GM23338 (cell line): ENCODE measurements around the gene SLC1A6.

Experiments used
- CREB1 ChIP-seq: fragments of 250-450 bp; sonication (Bioruptor Pico); IDR thresholded peaks from 2 replicates; pipeline ENCODE4 v1.5.0; 2020; ENCODE audit warnings: low read depth, mild to moderate bottlenecking, moderate library complexity
- CTCF ChIP-seq, 2 experiments: fragments of 200-600 bp in 1 of 2; sonication (generic) in 1 of 2; conservative IDR thresholded peaks; 2 replicates each; pipeline versions ENCODE4 v1.5.1 to v1.6.1; 2016 to 2017; ENCODE audit warnings: antibody characterized with exemption in 2 of 2, low read depth in 2 of 2, mild to moderate bottlenecking in 2 of 2, moderate library complexity in 1 of 2
- EZH2 ChIP-seq: fragments of 200-600 bp; sonication (generic); IDR thresholded peaks from one replicate; pipeline ENCODE4 v1.8.0; 2017; ENCODE audit warnings: antibody characterized with exemption, mild to moderate bottlenecking, low read depth; ENCODE audit not compliant: unreplicated experiment
- EZH2phosphoT487 ChIP-seq: fragments of 200-600 bp; sonication (generic); IDR thresholded peaks from one replicate; pipeline ENCODE4 v1.8.1; 2018; ENCODE audit warnings: antibody characterized with exemption; ENCODE audit not compliant: unreplicated experiment
- JUNB ChIP-seq: IDR thresholded peaks from one replicate; pipeline ENCODE4 v1.6.1; 2016; ENCODE audit warnings: antibody characterized with exemption; ENCODE audit not compliant: unreplicated experiment
- POLR2AphosphoS5 ChIP-seq: IDR thresholded peaks from 2 replicates; pipeline ENCODE4 v1.6.1; 2016; ENCODE audit warnings: antibody characterized with exemption, low read depth
- REST ChIP-seq: IDR thresholded peaks from one replicate; pipeline ENCODE4 v1.6.1; 2018; ENCODE audit warnings: antibody characterized with exemption; ENCODE audit not compliant: unreplicated experiment
- ZNF331 ChIP-seq: fragments of 250-450 bp; sonication (Bioruptor Pico); IDR thresholded peaks from 2 replicates; pipeline ENCODE4 v1.5.0; 2020; ENCODE audit warnings: low read depth, mild to moderate bottlenecking, moderate library complexity

GRCh38 chr19:14952767-14953166 is 26.9 kb downstream of the SLC1A6 start:
- TF ChIP-seq CTCF (conservative IDR thresholded peaks at IDR 0.05; ENCODE audit: low read depth in 2 of 2), result no peak
- TF ChIP-seq EZH2phosphoT487, result no peak
- TF ChIP-seq REST, result no peak
- no peak for TF ChIP-seq JUNB
- TF ChIP-seq CREB1, result no peak
- TF ChIP-seq ZNF331 (CRISPR knock-in tag), result no peak
- no peak for TF ChIP-seq POLR2AphosphoS5
- TF ChIP-seq EZH2, result no peak
